ENCODE results near the gene APPL2. TPM values are rescaled to one million over a fixed set of nuclear protein-coding genes. Genes with fewer than 3 reads are reported as not detected.

APPL2 gene
- polyA plus RNA-seq, 1 donor from 2014 or later, result 47.0 TPM

DNA sequence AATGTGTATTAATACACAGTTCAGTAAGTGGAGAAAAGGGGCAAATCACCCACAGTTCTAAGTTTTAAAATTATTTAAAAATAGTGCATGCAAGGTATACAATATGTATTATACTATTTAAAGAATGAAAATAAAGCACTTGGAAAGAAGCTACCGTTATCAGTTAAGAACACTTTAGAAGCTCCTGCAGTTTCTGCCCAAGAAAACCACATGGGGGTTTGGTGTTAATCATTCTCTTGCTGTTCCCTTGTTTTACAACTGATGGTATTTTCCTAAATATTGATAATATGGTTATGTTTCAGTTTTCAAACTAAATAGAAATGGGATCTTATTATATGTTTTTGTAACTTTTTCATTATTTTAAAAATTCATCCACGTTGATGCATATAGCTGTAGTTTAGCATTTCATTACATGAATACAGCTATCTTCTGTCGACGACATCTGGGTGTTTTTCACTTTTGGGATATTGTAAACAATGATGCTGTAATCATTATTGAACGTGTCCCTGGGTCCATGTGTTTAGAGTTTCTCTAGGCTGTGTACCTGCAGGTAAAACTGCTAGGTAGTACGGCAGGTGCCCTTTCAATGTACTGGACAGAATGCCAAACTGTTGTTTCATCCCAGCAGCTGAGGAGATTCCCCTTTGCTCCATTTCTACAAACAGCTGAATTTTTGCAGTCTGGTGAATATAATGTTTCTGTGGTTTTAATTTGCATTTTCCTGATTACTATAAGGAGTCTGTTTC lies 64.1 kb downstream of the APPL2 start:
- no peak overlapping the region for H3K4me2 ChIP-seq (ENCODE audit: low read length)
- H2AFZ ChIP-seq (ENCODE audit: low read depth, low read length), result no peak overlapping the region
- no peaks in the 10 kb centered on the region for H4K20me1 ChIP-seq (ENCODE audit: insufficient read depth)
- no peaks in the 10 kb centered on the region for H3F3A ChIP-seq (ENCODE audit: insufficient read depth, low read length, poor library complexity, severe bottlenecking)
- no peak overlapping the region for H3K27ac ChIP-seq (ENCODE audit: low read length)
- H3K36me3 ChIP-seq (ENCODE audit: insufficient read depth, low read length), result peaks cover 19% of the 10 kb centered on the region
- H3K27me3 ChIP-seq (ENCODE audit: insufficient read depth, low read depth, low read length), result no peaks in the 10 kb centered on the region
- no peaks in the 10 kb centered on the region for H3K9me3 ChIP-seq (ENCODE audit: low read length)
- no peak overlapping the region for H3K9ac ChIP-seq (ENCODE audit: low read length)
- no peaks in the 10 kb centered on the region for H3K9me2 ChIP-seq (ENCODE audit: insufficient read depth, low read length)
- no peaks in the 10 kb centered on the region for H3K79me2 ChIP-seq (replicated peaks; ENCODE audit: insufficient read depth, low read length)
- H3K4me3 ChIP-seq (ENCODE audit: low read length), result no peak overlapping the region
- no peak for TF ChIP-seq RAD21 (conservative IDR thresholded peaks at IDR 0.05)
- TF ChIP-seq SMC3 (conservative IDR thresholded peaks at IDR 0.05; ENCODE audit: poor library complexity), result no peak
- TF ChIP-seq TAF1 (IDR thresholded peaks at IDR 0.05; ENCODE audit: low read depth), result no peak
- TF ChIP-seq POLR2AphosphoS5 (IDR thresholded peaks at IDR 0.05), result no peak
- TF ChIP-seq, protein P1, sequence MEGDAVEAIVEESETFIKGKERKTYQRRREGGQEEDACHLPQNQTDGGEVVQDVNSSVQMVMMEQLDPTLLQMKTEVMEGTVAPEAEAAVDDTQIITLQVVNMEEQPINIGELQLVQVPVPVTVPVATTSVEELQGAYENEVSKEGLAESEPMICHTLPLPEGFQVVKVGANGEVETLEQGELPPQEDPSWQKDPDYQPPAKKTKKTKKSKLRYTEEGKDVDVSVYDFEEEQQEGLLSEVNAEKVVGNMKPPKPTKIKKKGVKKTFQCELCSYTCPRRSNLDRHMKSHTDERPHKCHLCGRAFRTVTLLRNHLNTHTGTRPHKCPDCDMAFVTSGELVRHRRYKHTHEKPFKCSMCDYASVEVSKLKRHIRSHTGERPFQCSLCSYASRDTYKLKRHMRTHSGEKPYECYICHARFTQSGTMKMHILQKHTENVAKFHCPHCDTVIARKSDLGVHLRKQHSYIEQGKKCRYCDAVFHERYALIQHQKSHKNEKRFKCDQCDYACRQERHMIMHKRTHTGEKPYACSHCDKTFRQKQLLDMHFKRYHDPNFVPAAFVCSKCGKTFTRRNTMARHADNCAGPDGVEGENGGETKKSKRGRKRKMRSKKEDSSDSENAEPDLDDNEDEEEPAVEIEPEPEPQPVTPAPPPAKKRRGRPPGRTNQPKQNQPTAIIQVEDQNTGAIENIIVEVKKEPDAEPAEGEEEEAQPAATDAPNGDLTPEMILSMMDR (IDR thresholded peaks at IDR 0.05; ENCODE audit: poor library complexity, severe bottlenecking), result no peak
- no peak for TF ChIP-seq EZH2 (IDR thresholded peaks at IDR 0.05; ENCODE audit: borderline replicate concordance, insufficient read depth, low read length, poor library complexity, severe bottlenecking)
- no peak for TF ChIP-seq EP300 (conservative IDR thresholded peaks at IDR 0.05; ENCODE audit: poor library complexity, severe bottlenecking)
- TF ChIP-seq, protein P2, sequence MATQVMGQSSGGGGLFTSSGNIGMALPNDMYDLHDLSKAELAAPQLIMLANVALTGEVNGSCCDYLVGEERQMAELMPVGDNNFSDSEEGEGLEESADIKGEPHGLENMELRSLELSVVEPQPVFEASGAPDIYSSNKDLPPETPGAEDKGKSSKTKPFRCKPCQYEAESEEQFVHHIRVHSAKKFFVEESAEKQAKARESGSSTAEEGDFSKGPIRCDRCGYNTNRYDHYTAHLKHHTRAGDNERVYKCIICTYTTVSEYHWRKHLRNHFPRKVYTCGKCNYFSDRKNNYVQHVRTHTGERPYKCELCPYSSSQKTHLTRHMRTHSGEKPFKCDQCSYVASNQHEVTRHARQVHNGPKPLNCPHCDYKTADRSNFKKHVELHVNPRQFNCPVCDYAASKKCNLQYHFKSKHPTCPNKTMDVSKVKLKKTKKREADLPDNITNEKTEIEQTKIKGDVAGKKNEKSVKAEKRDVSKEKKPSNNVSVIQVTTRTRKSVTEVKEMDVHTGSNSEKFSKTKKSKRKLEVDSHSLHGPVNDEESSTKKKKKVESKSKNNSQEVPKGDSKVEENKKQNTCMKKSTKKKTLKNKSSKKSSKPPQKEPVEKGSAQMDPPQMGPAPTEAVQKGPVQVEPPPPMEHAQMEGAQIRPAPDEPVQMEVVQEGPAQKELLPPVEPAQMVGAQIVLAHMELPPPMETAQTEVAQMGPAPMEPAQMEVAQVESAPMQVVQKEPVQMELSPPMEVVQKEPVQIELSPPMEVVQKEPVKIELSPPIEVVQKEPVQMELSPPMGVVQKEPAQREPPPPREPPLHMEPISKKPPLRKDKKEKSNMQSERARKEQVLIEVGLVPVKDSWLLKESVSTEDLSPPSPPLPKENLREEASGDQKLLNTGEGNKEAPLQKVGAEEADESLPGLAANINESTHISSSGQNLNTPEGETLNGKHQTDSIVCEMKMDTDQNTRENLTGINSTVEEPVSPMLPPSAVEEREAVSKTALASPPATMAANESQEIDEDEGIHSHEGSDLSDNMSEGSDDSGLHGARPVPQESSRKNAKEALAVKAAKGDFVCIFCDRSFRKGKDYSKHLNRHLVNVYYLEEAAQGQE (IDR thresholded peaks at IDR 0.05; ENCODE audit: borderline replicate concordance), result no peak
- no peak for TF ChIP-seq MXI1 (conservative IDR thresholded peaks at IDR 0.05; ENCODE audit: poor library complexity, severe bottlenecking)

DNA sequence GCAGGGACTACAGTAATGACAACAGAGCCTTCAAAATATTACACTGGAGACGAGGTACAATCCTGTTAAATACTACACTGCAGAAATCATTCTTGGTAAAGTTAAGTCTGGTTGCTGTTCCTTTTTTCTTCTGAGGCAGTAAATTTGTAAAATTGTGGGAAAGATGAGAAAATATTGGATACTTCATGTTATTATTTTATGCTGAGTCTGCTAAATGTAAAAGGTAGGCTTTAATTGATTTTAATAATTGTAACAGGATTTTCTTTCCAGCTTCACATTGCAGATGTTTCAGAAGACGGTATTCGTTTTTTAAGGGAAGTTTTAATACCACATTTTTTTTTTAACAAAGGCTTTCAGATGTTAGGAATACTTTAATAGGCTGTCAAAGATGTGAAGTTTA lies 65.8 kb downstream of the APPL2 start:
- Histone ChIP-seq H3F3A (ENCODE audit: insufficient read depth, low read length, poor library complexity, severe bottlenecking) (no peaks in the 10 kb centered on the region), H3K79me2 (replicated peaks; ENCODE audit: insufficient read depth, low read length) (no peaks in the 10 kb centered on the region), H3K9ac (ENCODE audit: low read length) (no peak overlapping the region), H2AFZ (ENCODE audit: low read depth, low read length) (no peak overlapping the region), H3K4me2 (ENCODE audit: low read length) (no peak overlapping the region), H3K9me2 (ENCODE audit: insufficient read depth, low read length) (no peaks in the 10 kb centered on the region), H3K4me3 (ENCODE audit: low read length) (no peak overlapping the region), H3K27me3 (ENCODE audit: insufficient read depth, low read depth, low read length) (no peaks in the 10 kb centered on the region), H4K20me1 (ENCODE audit: insufficient read depth) (no peaks in the 10 kb centered on the region), H3K9me3 (ENCODE audit: low read length) (no peaks in the 10 kb centered on the region), H3K27ac (ENCODE audit: low read length) (no peak overlapping the region), H3K36me3 (ENCODE audit: insufficient read depth, low read length) (peaks cover 15% of the 10 kb centered on the region)
- TF ChIP-seq MXI1 (conservative IDR thresholded peaks at IDR 0.05; ENCODE audit: poor library complexity, severe bottlenecking) (no peak), TAF1 (IDR thresholded peaks at IDR 0.05; ENCODE audit: low read depth) (no peak), EP300 (conservative IDR thresholded peaks at IDR 0.05; ENCODE audit: poor library complexity, severe bottlenecking) (no peak), RAD21 (conservative IDR thresholded peaks at IDR 0.05) (no peak), EZH2 (IDR thresholded peaks at IDR 0.05; ENCODE audit: borderline replicate concordance, insufficient read depth, low read length, poor library complexity, severe bottlenecking) (no peak), POLR2AphosphoS5 (IDR thresholded peaks at IDR 0.05) (no peak), SMC3 (conservative IDR thresholded peaks at IDR 0.05; ENCODE audit: poor library complexity) (no peak)
- TF ChIP-seq, protein P2 (IDR thresholded peaks at IDR 0.05; ENCODE audit: borderline replicate concordance), result no peak
- TF ChIP-seq, protein P1 (IDR thresholded peaks at IDR 0.05; ENCODE audit: poor library complexity, severe bottlenecking), result no peak
